Measurements from ENCODE around the gene KRTCAP2.

DNA sequence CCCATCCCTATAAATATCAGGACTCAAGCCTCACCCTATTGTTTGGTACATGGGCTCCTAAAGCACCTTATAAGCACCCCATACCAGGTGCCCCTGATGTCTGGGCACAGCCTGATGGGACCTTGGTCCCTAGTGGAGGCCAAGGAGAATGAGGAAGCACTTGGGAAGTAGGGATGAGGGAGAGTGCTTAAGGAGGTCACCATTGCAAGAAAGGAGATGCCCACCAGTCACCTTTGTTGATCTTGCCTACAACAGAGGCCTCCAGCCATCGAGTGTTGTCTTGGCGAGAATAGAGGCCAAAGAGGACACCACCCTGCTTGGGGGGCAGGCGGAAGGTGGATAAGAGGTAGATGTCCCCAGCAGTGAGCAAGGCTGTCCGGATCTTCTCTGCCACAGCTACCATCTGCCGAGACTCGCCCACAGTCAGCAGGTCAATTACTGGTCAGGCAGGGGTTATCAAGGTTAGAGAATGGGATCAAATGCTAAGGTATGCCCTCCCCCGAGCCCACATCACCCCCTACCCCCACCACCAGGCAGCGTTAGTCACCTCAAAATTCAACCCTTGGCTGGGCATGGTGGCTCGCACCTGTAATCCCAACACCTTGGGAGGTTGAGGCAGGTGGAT, 33.0 kb upstream of the KRTCAP2 start:
- TF ChIP-seq, protein P1, sequence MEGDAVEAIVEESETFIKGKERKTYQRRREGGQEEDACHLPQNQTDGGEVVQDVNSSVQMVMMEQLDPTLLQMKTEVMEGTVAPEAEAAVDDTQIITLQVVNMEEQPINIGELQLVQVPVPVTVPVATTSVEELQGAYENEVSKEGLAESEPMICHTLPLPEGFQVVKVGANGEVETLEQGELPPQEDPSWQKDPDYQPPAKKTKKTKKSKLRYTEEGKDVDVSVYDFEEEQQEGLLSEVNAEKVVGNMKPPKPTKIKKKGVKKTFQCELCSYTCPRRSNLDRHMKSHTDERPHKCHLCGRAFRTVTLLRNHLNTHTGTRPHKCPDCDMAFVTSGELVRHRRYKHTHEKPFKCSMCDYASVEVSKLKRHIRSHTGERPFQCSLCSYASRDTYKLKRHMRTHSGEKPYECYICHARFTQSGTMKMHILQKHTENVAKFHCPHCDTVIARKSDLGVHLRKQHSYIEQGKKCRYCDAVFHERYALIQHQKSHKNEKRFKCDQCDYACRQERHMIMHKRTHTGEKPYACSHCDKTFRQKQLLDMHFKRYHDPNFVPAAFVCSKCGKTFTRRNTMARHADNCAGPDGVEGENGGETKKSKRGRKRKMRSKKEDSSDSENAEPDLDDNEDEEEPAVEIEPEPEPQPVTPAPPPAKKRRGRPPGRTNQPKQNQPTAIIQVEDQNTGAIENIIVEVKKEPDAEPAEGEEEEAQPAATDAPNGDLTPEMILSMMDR (IDR thresholded peaks at IDR 0.05): no peak
- TF ChIP-seq POLR2A (IDR thresholded peaks at IDR 0.05): no peak

All from esophagus squamous epithelium (tissue), 4 donors.